Measurements from ENCODE around the gene RNF121. TPM values are rescaled to one million over a fixed set of nuclear protein-coding genes. Genes with fewer than 3 reads are reported as not detected.

The RNF121 gene
- total RNA-seq, 1 experiment from 2014 or later: 56.9 TPM

DNA sequence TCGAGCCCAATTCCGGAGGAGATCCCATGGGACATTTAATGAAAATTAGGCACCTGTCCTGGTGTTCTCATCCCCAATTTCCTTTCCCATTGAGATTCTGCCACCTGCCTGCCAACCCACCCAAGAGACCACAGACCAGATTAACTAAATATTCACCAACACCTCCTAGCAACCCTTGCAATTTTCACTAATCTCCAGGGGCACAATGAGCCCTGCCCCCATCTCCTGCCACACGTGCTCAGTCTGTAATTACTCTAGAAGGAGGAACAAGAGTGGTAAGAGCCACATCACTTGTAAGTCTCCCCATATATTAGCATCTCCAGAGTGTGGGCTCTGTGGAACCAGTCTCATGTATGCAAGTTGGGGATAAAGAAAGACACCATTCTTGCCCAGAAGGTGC lies 107.8 kb downstream of the RNF121 start:
- Histone ChIP-seq H2BK5ac (ENCODE audit: insufficient read length, low read length) (no peak overlapping the region), H2BK12ac (ENCODE audit: insufficient read length, low read depth, low read length) (no peak overlapping the region), H3K56ac (ENCODE audit: insufficient read length, low read depth, low read length) (no peak overlapping the region), H3K18ac (ENCODE audit: insufficient read length, low read depth, low read length) (no peak overlapping the region), H2AFZ (ENCODE audit: low read length) (no peak overlapping the region), H3K9ac (ENCODE audit: extremely low read depth, insufficient read length, low read length) (no peak overlapping the region), H4K20me1 (ENCODE audit: control insufficient read depth, insufficient read depth, insufficient read length) (no peaks in the 10 kb centered on the region), H2BK20ac (ENCODE audit: low read depth, low read length, poor library complexity, severe bottlenecking) (no peak overlapping the region), H2BK120ac (ENCODE audit: low read depth, low read length, poor library complexity, severe bottlenecking) (no peak overlapping the region), H3K23ac (ENCODE audit: insufficient read length, low read depth, low read length) (no peak overlapping the region), H4K8ac (replicated peaks; ENCODE audit: insufficient read length, low read depth, low read length) (no peak overlapping the region), H3K9me3 (ENCODE audit: control insufficient read depth, low read depth, low read length) (no peaks in the 10 kb centered on the region), H3K4me2 (ENCODE audit: insufficient read depth, insufficient read length, low read length) (no peak overlapping the region), H3K4me1 (ENCODE audit: insufficient read depth, low read length) (peaks cover 9% of the 10 kb centered on the region; the same call in 1 of the 2 replicates), H2BK15ac (ENCODE audit: low read depth, low read length) (no peak overlapping the region), H2AK5ac (ENCODE audit: insufficient read length, low read length) (no peak overlapping the region), H3K27me3 (ENCODE audit: insufficient read depth, low read length) (no peaks in the 10 kb centered on the region), H3K23me2 (ENCODE audit: insufficient read length, low read depth, low read length, poor library complexity, severe bottlenecking) (peaks cover 8% of the 10 kb centered on the region), H4K91ac (ENCODE audit: insufficient read length, low read depth, low read length) (no peak overlapping the region), H3K79me2 (ENCODE audit: insufficient read depth, low read length) (peaks cover 12% of the 10 kb centered on the region; the same call in 1 of the 2 replicates), H3T11ph (ENCODE audit: low read length) (no peak overlapping the region), H4K5ac (ENCODE audit: insufficient read length, low read depth, low read length) (no peak overlapping the region), H3K27ac (ENCODE audit: insufficient read length, low read depth, low read length) (no peak overlapping the region), H3K14ac (ENCODE audit: insufficient read depth, low read length) (no peak overlapping the region), H3K4ac (ENCODE audit: low read depth, low read length) (no peak overlapping the region), H3K79me1 (ENCODE audit: insufficient read depth, low read depth, low read length, poor library complexity, severe bottlenecking) (peaks cover 10% of the 10 kb centered on the region)
- no peak for DNase-seq
- Mint-ChIP-seq H3K9me3 (no peaks in the 10 kb centered on the region), H3K4me3 (no peak overlapping the region), H3K4me1 (peaks cover 6 to 7% of the 10 kb centered on the region in 2 experiments), H3K36me3 (ENCODE audit: insufficient read depth in 1 of 3, low read depth in 3 of 3) (peaks cover 12 to 30% (median 28%) of the 10 kb centered on the region in 3 experiments; a peak in 6 of 7 replicates), H3K27ac (peak overlapping the region in 2 of 3 experiments; percentile 26 to 72; a peak in 4 of 7 replicates), H3K27me3 (ENCODE audit: low read depth) (no peaks in the 10 kb centered on the region)
- TF ChIP-seq, protein P1, sequence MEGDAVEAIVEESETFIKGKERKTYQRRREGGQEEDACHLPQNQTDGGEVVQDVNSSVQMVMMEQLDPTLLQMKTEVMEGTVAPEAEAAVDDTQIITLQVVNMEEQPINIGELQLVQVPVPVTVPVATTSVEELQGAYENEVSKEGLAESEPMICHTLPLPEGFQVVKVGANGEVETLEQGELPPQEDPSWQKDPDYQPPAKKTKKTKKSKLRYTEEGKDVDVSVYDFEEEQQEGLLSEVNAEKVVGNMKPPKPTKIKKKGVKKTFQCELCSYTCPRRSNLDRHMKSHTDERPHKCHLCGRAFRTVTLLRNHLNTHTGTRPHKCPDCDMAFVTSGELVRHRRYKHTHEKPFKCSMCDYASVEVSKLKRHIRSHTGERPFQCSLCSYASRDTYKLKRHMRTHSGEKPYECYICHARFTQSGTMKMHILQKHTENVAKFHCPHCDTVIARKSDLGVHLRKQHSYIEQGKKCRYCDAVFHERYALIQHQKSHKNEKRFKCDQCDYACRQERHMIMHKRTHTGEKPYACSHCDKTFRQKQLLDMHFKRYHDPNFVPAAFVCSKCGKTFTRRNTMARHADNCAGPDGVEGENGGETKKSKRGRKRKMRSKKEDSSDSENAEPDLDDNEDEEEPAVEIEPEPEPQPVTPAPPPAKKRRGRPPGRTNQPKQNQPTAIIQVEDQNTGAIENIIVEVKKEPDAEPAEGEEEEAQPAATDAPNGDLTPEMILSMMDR (conservative IDR thresholded peaks at IDR 0.05): no peak
- WGBS (ENCODE audit: extremely low coverage, insufficient read length, low lambda C conversion rate): no CpG with 5 or more reads among the region's 3 CpGs

Measured in H9 (cell line).